Right lobe of liver (tissue), 6 donors: ENCODE data around the gene CT47C1. TPM values are rescaled to one million over a fixed set of nuclear protein-coding genes. Genes with fewer than 3 reads are reported as not detected.

Source experiments
- ATAC-seq, 4 donors: fragments of 200-7000 bp; cut with Tn5 transposase; one replicate each; pipeline ENCODE4 v1.9.1; 2020; ENCODE audit warnings: mild to moderate bottlenecking in 4 of 4, moderate library complexity in 4 of 4
- DNase-seq, 3 donors: peaks; one replicate each; pipeline ENCODE4 v3.0.0-alpha.2; 2020
- H3K27ac ChIP-seq, 3 donors: fragments of 200-600 bp; one replicate each; pipeline ENCODE4 v1.8.0; 2022
- H3K27me3 ChIP-seq, 2 donors: fragments of 200-600 bp; one replicate each; pipeline ENCODE4 v1.8.0; 2022
- H3K36me3 ChIP-seq, 4 donors: fragments of 200-600 bp; sonication (generic) in 1 of 4; one replicate each; pipeline versions ENCODE4 v1.5.1 to v1.8.0; 2017 to 2022; ENCODE audit warnings: control low read depth in 1 of 4
- H3K4me1 ChIP-seq, 4 donors: fragments of 200-600 bp; sonication (generic) in 1 of 4; one replicate each; pipeline versions ENCODE4 v1.5.1 to v1.8.0; 2017 to 2022; ENCODE audit warnings: control low read depth in 1 of 4
- H3K4me3 ChIP-seq, 3 donors: fragments of 200-600 bp; one replicate each; pipeline ENCODE4 v1.8.0; 2022
- H3K9me3 ChIP-seq, 4 donors: fragments of 200-600 bp; sonication (generic) in 1 of 4; one replicate each; pipeline versions ENCODE4 v1.5.1 to v1.8.0; 2017 to 2022; ENCODE audit warnings: control low read depth in 1 of 4
- CTCF ChIP-seq, 4 donors: fragments of 200-600 bp in 3 of 4; fragments of 450-650 bp in 1 of 4; IDR thresholded peaks; one replicate each; pipeline versions ENCODE4 v1.5.1 to v1.8.0; 2016 to 2022; ENCODE audit warnings: antibody characterized with exemption in 4 of 4, mild to moderate bottlenecking in 2 of 4
- POLR2A ChIP-seq: fragments of 450-650 bp; IDR thresholded peaks from one replicate; pipeline ENCODE4 v1.6.1; 2017; ENCODE audit warnings: antibody characterized with exemption, mild to moderate bottlenecking
- WGBS: methylation state at CpG from one replicate; pipeline ENCODE4 v1.1.6; 2018; ENCODE audit warnings: low coverage, low lambda C conversion rate; ENCODE audit not compliant: insufficient coverage; ENCODE audit errors: missing lambda C conversion rate; 5-methylcytosine and 5-hydroxymethylcytosine counted together
- intact Hi-C, 2 donors: fragments of 100-400 bp; cut with DNase I; formaldehyde crosslinking; loops; one replicate each; pipeline versions ENCODE4 v1.11.2 to v1.14.1; 2022
- total RNA-seq, 6 experiments: library from RNA; depleted of rRNA in 2 of 6; stranded (reverse); fragments of >200 nt in 2 of 6; fragmentation: NEBNext Ultra II Directional in 3 of 6; extraction: Animal tissue kit (Norgen Biotek cat#: 25700) in 3 of 6; gene quantifications; one replicate each; pipeline versions ENCODE4 v1.1.0 to v1.2.4, GENCODE V29; 2016 to 2023
- donor health status: DM: no; HTN: yes; CAD: no.
- donor health status: DM: no; HTN: no; CAD: no.
- donor health status: DM: no; HTN: no; CAD: no.
- donor health status: DM: no; HTN: yes; CAD: no.
- donor health status: DM: no; HTN: yes; CAD: no.

CT47C1 gene
- total RNA-seq, 6 experiments from 2014 or later: not detected

- H3K27ac ChIP-seq: no peak overlapping the region
- H3K9me3 ChIP-seq: no peaks in the 10 kb centered on the region
- no peaks in the 10 kb centered on the region for H3K4me1 ChIP-seq
- no peaks in the 10 kb centered on the region for H3K36me3 ChIP-seq
- TF ChIP-seq POLR2A (no peak), CTCF (IDR thresholded peaks at IDR 0.05) (no peak)
- intact Hi-C loops: no loop called here
- no peaks in the 10 kb centered on the region for H3K27me3 ChIP-seq
- no peak overlapping the region for H3K4me3 ChIP-seq
- ATAC-seq (peak in 1 of 4 donors; percentile 39), DNase-seq (no peak)
Observed at GRCh38 chrX:119030990-119031389, 41.8 kb upstream of the CT47C1 start.

- H3K4me3 ChIP-seq: no peak overlapping the region
- intact Hi-C loops: no loop called here
- H3K36me3 ChIP-seq: no peaks in the 10 kb centered on the region
- H3K4me1 ChIP-seq: no peaks in the 10 kb centered on the region
- no peak overlapping the region for H3K27ac ChIP-seq
- 60% methylated on average over 2 of the region's 4 CpGs for WGBS
- H3K27me3 ChIP-seq: no peaks in the 10 kb centered on the region
- no peaks in the 10 kb centered on the region for H3K9me3 ChIP-seq
- DNase-seq (no peak), ATAC-seq (no peak)
- TF ChIP-seq POLR2A (no peak), CTCF (IDR thresholded peaks at IDR 0.05) (no peak)
Observed at GRCh38 chrX:119036107-119037029, 36.4 kb upstream of the CT47C1 start.

GRCh38 chrX:119040432-119040831 is 32.4 kb upstream of the CT47C1 start:
- intact Hi-C loops: loop anchor here in 1 of 2 donors (10.0 kb wide), 1 partner anchor 406 kb away; no protein-coding TSS in a partner anchor
- WGBS: 44% methylated on average over 4 of the region's 6 CpGs
- no peaks in the 10 kb centered on the region for H3K9me3 ChIP-seq
- ATAC-seq (no peak), DNase-seq (no peak)
- H3K4me1 ChIP-seq: no peaks in the 10 kb centered on the region
- H3K27me3 ChIP-seq: no peaks in the 10 kb centered on the region
- TF ChIP-seq POLR2A (no peak), CTCF (IDR thresholded peaks at IDR 0.05) (no peak)
- no peak overlapping the region for H3K4me3 ChIP-seq
- H3K27ac ChIP-seq: no peak overlapping the region
- no peaks in the 10 kb centered on the region for H3K36me3 ChIP-seq

GRCh38 chrX:119041175-119041574 is 31.6 kb upstream of the CT47C1 start:
- no peaks in the 10 kb centered on the region for H3K27me3 ChIP-seq
- no peak overlapping the region for H3K4me3 ChIP-seq
- H3K9me3 ChIP-seq: no peaks in the 10 kb centered on the region
- 33% methylated on average over 4 of the region's 4 CpGs for WGBS
- no peak for TF ChIP-seq POLR2A
- no peak for TF ChIP-seq CTCF (IDR thresholded peaks at IDR 0.05)
- H3K4me1 ChIP-seq: no peaks in the 10 kb centered on the region
- peak in 2 of 3 donors; percentile 42 to 53 for DNase-seq
- H3K27ac ChIP-seq: no peak overlapping the region
- intact Hi-C loops: loop anchor here in 1 of 2 donors (10.0 kb wide), 1 partner anchor 406 kb away; no protein-coding TSS in a partner anchor
- peak; percentile 93 to 98 (median 94) for ATAC-seq
- H3K36me3 ChIP-seq: no peaks in the 10 kb centered on the region
